Measurements from ENCODE around the gene GCSH. TPM values are rescaled to one million over a fixed set of nuclear protein-coding genes. Genes with fewer than 3 reads are reported as not detected.
A peak's percentile ranks its signal among the peaks of the same experiment; 100 is the strongest.

GCSH gene
- total RNA-seq, 1 donor from 2014 or later = 31.6 TPM

- Mint-ChIP-seq H3K4me1 (peaks cover 10% of the 10 kb centered on the region), H3K9me3 (no peaks in the 10 kb centered on the region), H3K27ac (peak overlapping the region; percentile 36), H3K27me3 (ENCODE audit: low read depth) (no peaks in the 10 kb centered on the region), H3K4me3 (peak overlapping the region; percentile 38), H3K36me3 (peaks cover 1% of the 10 kb centered on the region)
- no peak for DNase-seq (ENCODE audit: low spot score in 2 of 2, unreplicated experiment in 2 of 2)
- TF ChIP-seq CTCF (IDR thresholded peaks at IDR 0.05; ENCODE audit: unreplicated experiment) = no peak
Observed at GRCh38 chr16:81096715-81097208, 567 bp upstream of the GCSH start.

- H3K4me1 Mint-ChIP-seq = peaks cover 10% of the 10 kb centered on the region
- no peaks in the 10 kb centered on the region for H3K27me3 Mint-ChIP-seq (ENCODE audit: low read depth)
- H3K36me3 Mint-ChIP-seq = peaks cover 1% of the 10 kb centered on the region
- peak overlapping the region; percentile 73 for H3K4me3 Mint-ChIP-seq
- no peak for DNase-seq (ENCODE audit: low spot score in 2 of 2, unreplicated experiment in 2 of 2)
- no peak for TF ChIP-seq CTCF (IDR thresholded peaks at IDR 0.05; ENCODE audit: unreplicated experiment)
- H3K9me3 Mint-ChIP-seq = no peaks in the 10 kb centered on the region
- H3K27ac Mint-ChIP-seq = peak overlapping the region; percentile 43
Observed at GRCh38 chr16:81095653-81095952, 592 bp downstream of the GCSH start.

GRCh38 chr16:81094771-81095251 is 1.4 kb downstream of the GCSH start:
- H3K27ac Mint-ChIP-seq = peak overlapping the region; percentile 21
- peak overlapping the region; percentile 73 for H3K4me3 Mint-ChIP-seq
- DNase-seq (ENCODE audit: low spot score in 2 of 2, unreplicated experiment in 2 of 2) = no peak
- no peaks in the 10 kb centered on the region for H3K9me3 Mint-ChIP-seq
- TF ChIP-seq CTCF (IDR thresholded peaks at IDR 0.05; ENCODE audit: unreplicated experiment) = no peak
- no peaks in the 10 kb centered on the region for H3K27me3 Mint-ChIP-seq (ENCODE audit: low read depth)
- H3K36me3 Mint-ChIP-seq = peaks cover 1% of the 10 kb centered on the region
- H3K4me1 Mint-ChIP-seq = peaks cover 10% of the 10 kb centered on the region

- Mint-ChIP-seq H3K4me3 (no peak overlapping the region), H3K27ac (no peak overlapping the region), H3K9me3 (no peaks in the 10 kb centered on the region), H3K4me1 (no peaks in the 10 kb centered on the region), H3K36me3 (peaks cover 10% of the 10 kb centered on the region), H3K27me3 (ENCODE audit: low read depth) (no peaks in the 10 kb centered on the region)
- no peak for TF ChIP-seq CTCF (IDR thresholded peaks at IDR 0.05; ENCODE audit: unreplicated experiment)
- DNase-seq (ENCODE audit: low spot score in 2 of 2, unreplicated experiment in 2 of 2) = no peak
Observed at GRCh38 chr16:81088836-81089235, 7.4 kb downstream of the GCSH start.

GRCh38 chr16:81081014-81081413 is 15.2 kb downstream of the GCSH start:
- H3K4me3 Mint-ChIP-seq = no peak overlapping the region
- H3K4me1 Mint-ChIP-seq = peaks cover 4% of the 10 kb centered on the region
- no peaks in the 10 kb centered on the region for H3K36me3 Mint-ChIP-seq
- no peaks in the 10 kb centered on the region for H3K9me3 Mint-ChIP-seq
- DNase-seq (ENCODE audit: low spot score in 2 of 2, unreplicated experiment in 2 of 2) = no peak
- TF ChIP-seq CTCF (IDR thresholded peaks at IDR 0.05; ENCODE audit: unreplicated experiment) = no peak
- no peak overlapping the region for H3K27ac Mint-ChIP-seq
- no peaks in the 10 kb centered on the region for H3K27me3 Mint-ChIP-seq (ENCODE audit: low read depth)

- H3K27ac Mint-ChIP-seq = no peak overlapping the region
- no peaks in the 10 kb centered on the region for H3K27me3 Mint-ChIP-seq (ENCODE audit: low read depth)
- TF ChIP-seq CTCF (IDR thresholded peaks at IDR 0.05; ENCODE audit: unreplicated experiment) = no peak
- peaks cover 4% of the 10 kb centered on the region for H3K4me1 Mint-ChIP-seq
- no peak for DNase-seq (ENCODE audit: low spot score in 2 of 2, unreplicated experiment in 2 of 2)
- no peak overlapping the region for H3K4me3 Mint-ChIP-seq
- H3K9me3 Mint-ChIP-seq = no peaks in the 10 kb centered on the region
- no peaks in the 10 kb centered on the region for H3K36me3 Mint-ChIP-seq
Observed at GRCh38 chr16:81080233-81080632, 16.0 kb downstream of the GCSH start.

Data from mesothelial cell of epicardium (in vitro differentiated cells).